ENCODE measurements around the gene TAX1BP1.

The TAX1BP1 gene

GRCh38 chr7:27759491-27759890, 19.5 kb downstream of the TAX1BP1 start:
- no peak overlapping the region for H3K4me3 ChIP-seq (ENCODE audit: low read length)
- TF ChIP-seq, protein P1, sequence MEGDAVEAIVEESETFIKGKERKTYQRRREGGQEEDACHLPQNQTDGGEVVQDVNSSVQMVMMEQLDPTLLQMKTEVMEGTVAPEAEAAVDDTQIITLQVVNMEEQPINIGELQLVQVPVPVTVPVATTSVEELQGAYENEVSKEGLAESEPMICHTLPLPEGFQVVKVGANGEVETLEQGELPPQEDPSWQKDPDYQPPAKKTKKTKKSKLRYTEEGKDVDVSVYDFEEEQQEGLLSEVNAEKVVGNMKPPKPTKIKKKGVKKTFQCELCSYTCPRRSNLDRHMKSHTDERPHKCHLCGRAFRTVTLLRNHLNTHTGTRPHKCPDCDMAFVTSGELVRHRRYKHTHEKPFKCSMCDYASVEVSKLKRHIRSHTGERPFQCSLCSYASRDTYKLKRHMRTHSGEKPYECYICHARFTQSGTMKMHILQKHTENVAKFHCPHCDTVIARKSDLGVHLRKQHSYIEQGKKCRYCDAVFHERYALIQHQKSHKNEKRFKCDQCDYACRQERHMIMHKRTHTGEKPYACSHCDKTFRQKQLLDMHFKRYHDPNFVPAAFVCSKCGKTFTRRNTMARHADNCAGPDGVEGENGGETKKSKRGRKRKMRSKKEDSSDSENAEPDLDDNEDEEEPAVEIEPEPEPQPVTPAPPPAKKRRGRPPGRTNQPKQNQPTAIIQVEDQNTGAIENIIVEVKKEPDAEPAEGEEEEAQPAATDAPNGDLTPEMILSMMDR (conservative IDR thresholded peaks at IDR 0.05; ENCODE audit: low read depth, low read length) = no peak
- no peak for DNase-seq (ENCODE audit: low read depth)

- no peak overlapping the region for H3K4me3 ChIP-seq (ENCODE audit: low read length)
- no peak for DNase-seq (ENCODE audit: low read depth)
- TF ChIP-seq, protein P1 (conservative IDR thresholded peaks at IDR 0.05; ENCODE audit: low read depth, low read length) = no peak
These were observed 22.1 kb downstream of the TAX1BP1 start for GRCh38 chr7:27762062-27762461.

DNA sequence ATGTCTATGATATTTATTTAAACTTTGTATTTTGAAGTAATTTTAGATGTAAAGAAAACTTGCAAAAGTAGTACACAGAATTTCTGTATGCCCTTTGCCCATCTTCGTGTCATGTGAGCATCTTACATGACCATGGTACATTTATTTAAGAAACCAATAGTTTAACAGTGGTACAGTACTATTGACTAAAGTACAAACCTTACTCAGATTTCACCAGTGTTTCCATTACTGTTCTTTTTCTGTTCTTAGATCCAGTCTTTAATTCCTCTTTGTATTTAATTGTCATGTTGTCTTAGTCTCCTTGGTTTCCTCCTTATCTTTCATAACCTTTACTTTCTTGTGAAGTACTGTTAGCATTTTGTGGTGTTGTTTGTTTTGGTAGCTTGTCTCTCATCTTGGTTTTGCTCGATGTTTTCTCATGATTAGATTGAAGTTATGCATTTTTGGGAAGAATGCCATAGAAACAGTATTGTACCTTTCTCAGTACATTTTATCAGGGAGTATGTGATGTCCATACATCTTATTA, 24.1 kb downstream of the TAX1BP1 start:
- TF ChIP-seq, protein P1 (conservative IDR thresholded peaks at IDR 0.05; ENCODE audit: low read depth, low read length) = no peak
- no peak overlapping the region for H3K4me3 ChIP-seq (ENCODE audit: low read length)
- DNase-seq (ENCODE audit: low read depth) = no peak

DNA sequence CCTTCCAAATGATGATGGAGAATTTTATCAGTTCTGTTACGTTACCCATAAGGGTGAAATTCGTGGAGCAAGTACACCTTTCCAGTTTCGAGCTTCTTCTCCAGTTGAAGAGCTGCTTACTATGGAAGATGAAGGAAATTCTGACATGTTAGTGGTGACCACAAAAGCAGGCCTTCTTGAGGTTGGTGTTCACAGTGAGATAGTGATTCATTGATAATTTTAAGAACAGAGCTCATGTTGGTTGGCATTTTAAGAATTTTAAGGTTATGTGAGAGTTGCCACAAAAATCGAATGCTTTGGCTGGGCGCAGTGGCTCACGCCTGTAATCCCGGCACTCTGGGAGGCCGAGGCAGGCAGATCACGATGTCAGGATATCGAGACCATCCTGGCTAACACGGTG, 25.9 kb downstream of the TAX1BP1 start:
- DNase-seq (ENCODE audit: low read depth) = no peak
- TF ChIP-seq, protein P1 (conservative IDR thresholded peaks at IDR 0.05; ENCODE audit: low read depth, low read length) = no peak
- no peak overlapping the region for H3K4me3 ChIP-seq (ENCODE audit: low read length)

GRCh38 chr7:27767374-27767773, 27.4 kb downstream of the TAX1BP1 start:
- DNase-seq (ENCODE audit: low read depth) = no peak
- no peak overlapping the region for H3K4me3 ChIP-seq (ENCODE audit: low read length)
- TF ChIP-seq, protein P1 (conservative IDR thresholded peaks at IDR 0.05; ENCODE audit: low read depth, low read length) = no peak

DNA sequence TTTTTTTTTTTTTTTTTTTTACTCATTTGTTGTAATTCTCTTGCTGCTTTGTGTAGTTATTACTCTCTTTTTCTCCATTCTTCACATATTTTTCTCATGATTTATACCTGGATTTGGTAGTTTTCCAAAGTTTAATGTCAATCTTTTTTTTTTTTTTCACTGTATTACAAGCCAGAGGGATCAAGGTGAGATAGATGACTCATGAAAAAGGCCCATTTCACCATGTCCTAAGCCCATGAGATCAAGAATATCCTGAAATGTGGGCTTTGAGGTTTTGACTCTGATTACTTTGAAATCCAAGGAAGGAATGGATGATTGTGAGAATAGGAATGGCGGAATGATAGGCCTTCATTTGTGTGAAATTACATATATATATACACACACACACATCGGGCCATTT, 31.1 kb downstream of the TAX1BP1 start:
- TF ChIP-seq, protein P1 (conservative IDR thresholded peaks at IDR 0.05; ENCODE audit: low read depth, low read length) = no peak
- H3K4me3 ChIP-seq (ENCODE audit: low read length) = no peak overlapping the region
- DNase-seq (ENCODE audit: low read depth) = no peak

DNA sequence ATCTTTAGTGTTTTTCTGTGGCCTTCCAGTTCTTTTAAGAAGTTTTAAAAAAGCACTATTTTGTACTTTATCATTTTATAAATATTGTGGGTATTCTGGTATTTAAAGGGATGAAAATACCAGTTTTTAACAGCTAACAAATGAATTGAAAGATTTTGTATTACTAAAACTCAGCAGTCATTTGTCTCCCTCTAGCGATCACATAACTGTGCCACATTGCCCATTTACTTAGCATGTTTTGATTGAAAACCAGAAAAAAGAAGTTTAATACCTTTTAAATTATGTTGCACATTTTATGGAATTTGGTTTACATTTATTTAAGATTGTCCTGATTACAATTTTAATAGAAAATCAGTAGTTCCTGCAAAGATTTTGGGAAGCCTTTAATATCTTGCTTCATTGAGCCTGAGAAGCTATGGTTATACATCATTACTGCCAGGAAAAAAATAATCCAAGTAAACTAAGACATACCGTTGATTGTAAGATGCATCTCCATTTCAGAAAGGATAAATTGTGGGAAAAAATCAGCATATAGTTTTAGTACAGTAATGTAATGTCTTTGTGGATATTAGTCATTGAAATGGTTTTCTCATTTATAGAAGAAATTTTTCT, 34.9 kb downstream of the TAX1BP1 start:
- no peak for DNase-seq (ENCODE audit: low read depth)
- TF ChIP-seq, protein P1 (conservative IDR thresholded peaks at IDR 0.05; ENCODE audit: low read depth, low read length) = peak; percentile 75
- H3K4me3 ChIP-seq (ENCODE audit: low read length) = no peak overlapping the region

All from retinal pigment epithelial cell (primary cell).